NCI-H2227 (cell line): ENCODE measurements around the gene GPR107.

Experiments used
- DNase-seq: peaks from one replicate; lab custom pipeline; 2025; ENCODE audit not compliant: unreplicated experiment; lab: John Stamatoyannopoulos, UW

Gene GPR107

GRCh38 chr9:130128733-130129431 is 75.2 kb downstream of the GPR107 start:
- DNase-seq: no peak

DNA sequence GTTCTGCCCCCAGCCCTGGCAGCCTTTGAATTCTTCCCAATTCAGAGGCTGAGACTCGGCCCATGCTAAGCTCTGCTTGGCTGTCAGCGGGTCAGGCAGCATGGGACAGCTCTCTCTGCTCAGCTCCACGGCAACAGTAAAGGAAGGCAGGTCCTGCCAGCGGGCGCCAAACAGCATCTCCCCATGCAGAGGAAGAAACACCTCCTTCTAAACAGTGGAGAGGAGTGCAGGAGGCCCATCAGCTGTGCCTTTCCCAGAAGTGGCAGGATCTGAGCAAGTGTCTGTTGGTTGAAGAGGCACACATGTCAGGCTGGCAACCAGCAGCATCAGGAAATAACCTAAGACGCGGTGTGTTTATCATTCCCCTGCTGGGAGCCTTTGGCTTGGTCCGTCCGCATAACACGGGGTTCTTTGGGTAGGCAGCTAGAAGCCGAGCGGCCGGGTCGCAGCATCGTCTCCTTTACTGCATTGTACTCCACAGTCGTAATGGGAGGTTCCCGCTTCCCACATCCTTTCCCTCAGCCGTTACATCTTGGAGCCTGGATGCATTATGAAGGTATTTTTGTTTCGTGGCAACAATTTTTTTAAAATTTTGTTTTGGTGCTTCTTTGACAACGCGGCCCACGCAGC is 75.8 kb downstream of the GPR107 start:
- DNase-seq: no peak

DNA sequence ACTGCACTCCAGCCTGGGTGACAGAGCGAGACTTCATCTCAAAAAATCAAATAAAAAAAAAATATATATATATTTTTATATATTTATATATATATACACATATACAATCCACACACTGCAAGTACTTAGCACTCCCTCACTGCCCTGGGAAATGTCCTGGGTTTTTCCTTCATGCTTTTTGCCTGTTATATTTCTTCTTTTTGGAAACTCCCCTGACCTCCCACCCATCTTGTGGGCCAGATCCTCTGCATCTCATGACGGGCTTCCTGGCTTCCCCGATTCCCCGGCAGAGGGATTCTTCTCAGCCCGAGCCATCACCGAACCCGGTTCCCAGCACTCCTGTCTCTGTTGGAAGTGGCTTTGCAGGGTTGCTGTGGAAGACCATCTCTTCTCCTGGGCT is 79.0 kb downstream of the GPR107 start:
- DNase-seq: no peak

- no peak for DNase-seq
Measured at GRCh38 chr9:130137081-130137640, 83.5 kb downstream of the GPR107 start.

DNA sequence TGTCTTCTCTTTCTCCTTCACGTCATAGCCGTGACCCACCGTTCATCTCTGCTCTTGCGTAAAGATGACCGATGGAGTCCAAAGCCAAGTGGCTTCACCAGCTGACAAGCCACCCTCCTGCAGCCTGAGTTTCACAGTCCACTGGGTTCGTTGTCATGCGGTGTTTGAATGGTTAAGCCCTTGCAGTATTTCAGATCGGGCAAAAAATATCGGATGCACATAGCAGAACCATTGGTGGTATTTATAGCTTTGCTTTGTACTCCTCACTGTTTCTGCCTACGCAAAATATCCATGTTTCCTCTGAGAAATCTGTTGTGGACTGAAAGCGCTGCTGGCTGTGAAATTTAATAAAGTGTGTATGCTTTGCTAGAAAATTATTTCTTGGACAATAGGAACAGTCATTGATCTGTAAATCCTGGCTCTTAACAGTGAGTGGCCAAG is 84.0 kb downstream of the GPR107 start:
- no peak for DNase-seq

- peak; percentile 23 for DNase-seq
Measured at GRCh38 chr9:130138171-130138653, 84.5 kb downstream of the GPR107 start.

GRCh38 chr9:130138791-130139190 is 85.1 kb downstream of the GPR107 start:
- DNase-seq: no peak

DNA sequence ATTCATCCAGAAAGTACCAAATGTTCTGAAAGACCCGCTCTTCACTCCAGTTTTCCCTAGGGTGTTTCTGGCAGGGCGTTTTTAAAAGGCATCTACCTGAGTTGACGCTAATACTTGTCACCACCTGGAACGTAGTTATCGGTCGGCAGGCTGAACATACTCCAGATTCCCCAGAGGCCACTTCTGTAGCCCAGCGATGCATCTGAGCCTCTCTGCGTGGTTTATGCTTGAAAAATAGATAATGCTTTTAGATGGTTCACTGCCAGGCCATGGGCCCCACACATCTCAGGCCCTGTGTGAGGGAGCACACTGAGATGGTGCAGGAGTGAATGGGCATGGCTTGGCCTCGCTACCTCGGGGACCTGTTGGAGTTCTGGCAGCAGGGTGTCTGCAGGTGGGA is 85.5 kb downstream of the GPR107 start:
- no peak for DNase-seq

DNA sequence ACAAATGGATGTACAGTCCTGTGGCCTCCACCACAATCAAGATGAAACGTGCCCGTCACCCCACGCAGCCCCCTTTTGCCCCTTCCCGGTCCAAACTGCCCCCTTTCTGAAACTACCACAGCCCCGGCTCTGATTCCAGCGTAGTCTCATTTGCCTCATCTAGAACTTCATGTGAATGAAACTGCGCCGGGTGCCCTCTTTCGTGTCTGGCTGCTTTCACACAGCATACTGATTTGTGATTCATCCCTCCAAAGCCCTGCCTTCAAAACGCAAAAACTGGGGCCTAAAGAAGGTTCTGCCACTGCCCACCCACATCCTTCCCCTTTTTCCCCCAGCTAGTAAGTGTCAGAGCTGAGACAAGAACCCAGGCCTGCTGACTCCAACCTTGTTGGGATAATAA is 87.0 kb downstream of the GPR107 start:
- no peak for DNase-seq

- no peak for DNase-seq
Measured at GRCh38 chr9:130142056-130142455, 88.3 kb downstream of the GPR107 start.

- no peak for DNase-seq
Measured at GRCh38 chr9:130142641-130143040, 88.9 kb downstream of the GPR107 start.

- no peak for DNase-seq
Measured at GRCh38 chr9:130143279-130143893, 89.7 kb downstream of the GPR107 start.

GRCh38 chr9:130143958-130144366 is 90.3 kb downstream of the GPR107 start:
- DNase-seq: no peak

DNA sequence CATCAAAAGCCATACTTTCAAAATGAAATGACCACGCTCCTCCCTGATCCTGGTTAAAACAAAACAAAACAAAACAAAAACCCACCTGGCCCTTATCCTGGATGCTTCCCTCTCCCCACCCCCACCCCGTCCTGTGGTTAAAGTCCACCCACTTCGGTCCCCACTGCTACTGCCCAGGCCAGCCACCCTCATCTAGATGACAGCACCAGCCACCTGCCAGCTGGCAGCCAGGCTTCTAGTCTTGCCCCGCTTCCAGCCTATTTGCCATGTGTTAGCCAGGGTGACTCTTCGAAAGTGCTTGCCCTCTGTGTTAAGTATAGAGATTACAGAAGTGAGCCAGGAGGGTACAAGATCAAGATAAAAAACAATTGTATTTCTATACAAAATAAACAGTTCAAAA is 91.0 kb downstream of the GPR107 start:
- DNase-seq: no peak

DNA sequence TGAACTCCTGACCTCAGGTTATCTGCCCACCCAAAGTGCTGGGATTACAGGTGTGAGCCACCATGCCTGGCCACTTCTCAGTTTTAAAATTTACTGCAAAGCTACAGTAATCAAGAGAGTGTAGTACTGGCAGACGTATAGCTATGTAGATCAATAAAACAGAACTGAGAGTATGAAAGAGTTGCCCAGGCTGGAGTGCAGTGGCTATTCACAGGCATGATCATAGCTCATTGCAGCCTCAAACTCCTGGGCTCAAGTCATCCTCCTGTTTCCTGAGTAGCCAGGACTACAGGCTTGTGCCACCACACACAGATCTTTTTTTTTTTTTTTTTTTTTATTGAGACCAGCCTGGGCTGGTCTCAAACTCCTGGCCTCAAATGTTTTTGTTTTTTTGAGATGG is 92.0 kb downstream of the GPR107 start:
- no peak for DNase-seq

- DNase-seq: no peak
Measured at GRCh38 chr9:130147198-130147597, 93.5 kb downstream of the GPR107 start.

GRCh38 chr9:130147910-130148309 is 94.2 kb downstream of the GPR107 start:
- no peak for DNase-seq

- no peak for DNase-seq
Measured at GRCh38 chr9:130149031-130149430, 95.3 kb downstream of the GPR107 start.

- no peak for DNase-seq
Measured at GRCh38 chr9:130149654-130150286, 96.1 kb downstream of the GPR107 start.

GRCh38 chr9:130150779-130151382 is 97.2 kb downstream of the GPR107 start:
- no peak for DNase-seq

DNA sequence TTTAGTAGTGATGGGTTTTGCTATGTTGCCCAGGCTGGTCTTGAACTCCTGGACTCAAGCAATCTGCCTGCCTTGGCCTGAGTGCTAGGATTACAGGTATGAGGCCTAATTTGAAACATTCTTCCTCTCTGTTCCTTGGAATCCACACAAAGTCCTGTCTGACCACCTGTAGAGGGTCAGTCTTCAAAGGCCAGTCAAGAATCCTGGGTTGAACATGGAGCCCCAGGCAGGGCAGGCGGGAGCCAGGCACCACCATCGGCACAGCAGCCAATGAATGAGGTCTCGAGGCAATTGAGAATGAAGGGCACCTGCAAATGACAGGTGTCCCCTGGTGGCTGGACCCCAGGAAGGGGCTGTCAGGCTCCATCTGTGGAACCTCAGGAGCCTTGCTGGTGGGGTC is 101.1 kb downstream of the GPR107 start:
- no peak for DNase-seq
